GM12873 (cell line): ENCODE data around the gene HCFC1R1.

Experiments used
- TF ChIP-seq, protein P1 (sequence below): IDR thresholded peaks from 2 replicates; pipeline ENCODE4 v1.5.1; 2012; ENCODE audit warnings: low read depth, mild to moderate bottlenecking, moderate library complexity, low read length, control low read depth; ENCODE audit not compliant: insufficient read depth; ENCODE audit errors: missing control alignments

The HCFC1R1 gene

DNA sequence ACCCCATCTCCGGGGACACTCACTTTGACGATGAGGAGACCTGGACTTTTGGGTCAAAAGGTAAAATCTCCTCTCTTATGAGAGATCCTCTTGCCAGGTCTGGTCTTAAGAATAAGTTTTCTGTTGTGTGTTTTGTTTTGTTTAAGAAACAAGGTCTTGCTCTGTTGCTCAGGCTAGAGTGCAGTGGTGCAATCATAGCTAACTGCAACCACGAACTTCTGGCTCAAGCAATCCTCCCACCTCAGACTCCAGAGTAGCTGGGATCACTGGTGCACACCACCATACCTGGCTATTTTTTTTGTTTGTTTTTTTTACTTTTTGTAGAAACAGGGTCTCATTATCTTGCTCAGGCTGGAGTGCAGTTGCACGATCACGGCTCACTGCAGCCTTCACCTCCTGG is 26.7 kb upstream of the HCFC1R1 start:
- TF ChIP-seq, protein P1, sequence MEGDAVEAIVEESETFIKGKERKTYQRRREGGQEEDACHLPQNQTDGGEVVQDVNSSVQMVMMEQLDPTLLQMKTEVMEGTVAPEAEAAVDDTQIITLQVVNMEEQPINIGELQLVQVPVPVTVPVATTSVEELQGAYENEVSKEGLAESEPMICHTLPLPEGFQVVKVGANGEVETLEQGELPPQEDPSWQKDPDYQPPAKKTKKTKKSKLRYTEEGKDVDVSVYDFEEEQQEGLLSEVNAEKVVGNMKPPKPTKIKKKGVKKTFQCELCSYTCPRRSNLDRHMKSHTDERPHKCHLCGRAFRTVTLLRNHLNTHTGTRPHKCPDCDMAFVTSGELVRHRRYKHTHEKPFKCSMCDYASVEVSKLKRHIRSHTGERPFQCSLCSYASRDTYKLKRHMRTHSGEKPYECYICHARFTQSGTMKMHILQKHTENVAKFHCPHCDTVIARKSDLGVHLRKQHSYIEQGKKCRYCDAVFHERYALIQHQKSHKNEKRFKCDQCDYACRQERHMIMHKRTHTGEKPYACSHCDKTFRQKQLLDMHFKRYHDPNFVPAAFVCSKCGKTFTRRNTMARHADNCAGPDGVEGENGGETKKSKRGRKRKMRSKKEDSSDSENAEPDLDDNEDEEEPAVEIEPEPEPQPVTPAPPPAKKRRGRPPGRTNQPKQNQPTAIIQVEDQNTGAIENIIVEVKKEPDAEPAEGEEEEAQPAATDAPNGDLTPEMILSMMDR: no peak

DNA sequence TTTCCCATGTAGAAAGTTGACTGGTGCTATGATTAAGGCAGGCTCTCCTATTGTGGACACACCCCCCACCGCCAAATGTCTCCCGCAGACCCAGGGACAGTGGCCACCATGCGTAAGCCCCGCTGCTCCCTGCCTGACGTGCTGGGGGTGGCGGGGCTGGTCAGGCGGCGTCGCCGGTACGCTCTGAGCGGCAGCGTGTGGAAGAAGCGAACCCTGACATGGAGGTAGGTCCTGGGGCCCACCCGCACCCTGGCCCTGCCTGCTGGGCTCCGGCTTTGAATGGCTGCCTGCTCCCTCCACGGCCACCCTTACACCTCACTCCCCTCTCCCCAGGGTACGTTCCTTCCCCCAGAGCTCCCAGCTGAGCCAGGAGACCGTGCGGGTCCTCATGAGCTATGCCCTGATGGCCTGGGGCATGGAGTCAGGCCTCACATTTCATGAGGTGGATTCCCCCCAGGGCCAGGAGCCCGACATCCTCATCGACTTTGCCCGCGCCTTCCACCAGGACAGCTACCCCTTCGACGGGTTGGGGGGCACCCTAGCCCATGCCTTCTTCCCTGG is 26.3 kb upstream of the HCFC1R1 start:
- TF ChIP-seq, protein P1: no peak

GRCh38 chr16:3047387-3047720 is 23.6 kb upstream of the HCFC1R1 start:
- TF ChIP-seq, protein P1: no peak

DNA sequence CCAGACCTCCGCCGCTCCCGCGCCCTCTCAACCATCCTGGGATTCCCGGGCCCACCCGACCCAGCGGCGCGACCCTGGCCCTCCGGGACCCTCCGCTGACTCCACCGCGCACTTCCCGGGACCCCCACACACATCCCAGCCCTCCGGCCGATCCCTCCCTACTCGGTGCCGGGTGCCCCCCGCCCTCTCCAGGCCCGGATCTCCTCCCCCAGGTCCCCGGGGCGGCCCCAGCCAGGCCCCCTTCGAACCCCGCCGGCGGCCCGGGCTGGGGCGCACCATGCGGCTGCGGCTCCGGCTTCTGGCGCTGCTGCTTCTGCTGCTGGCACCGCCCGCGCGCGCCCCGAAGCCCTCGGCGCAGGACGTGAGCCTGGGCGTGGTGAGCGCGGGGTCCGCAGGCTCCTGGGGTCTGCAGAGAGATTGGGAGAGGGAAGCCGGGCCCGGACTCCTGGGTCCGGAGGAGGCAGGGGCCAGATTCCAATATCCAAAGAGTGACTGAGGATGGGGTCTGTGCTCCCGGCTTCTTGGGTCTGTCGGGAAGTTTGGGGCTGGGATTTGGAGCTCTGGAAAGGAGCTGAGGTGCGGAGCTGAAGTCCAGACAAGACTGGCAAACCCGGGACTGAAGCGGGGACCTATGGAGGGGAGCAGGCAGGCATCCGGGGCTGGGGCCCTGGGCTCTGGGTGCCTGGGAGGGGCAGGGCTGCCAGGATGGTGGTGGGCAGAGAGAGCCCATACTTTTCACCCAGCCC is 23.1 kb upstream of the HCFC1R1 start:
- TF ChIP-seq, protein P1: no peak

DNA sequence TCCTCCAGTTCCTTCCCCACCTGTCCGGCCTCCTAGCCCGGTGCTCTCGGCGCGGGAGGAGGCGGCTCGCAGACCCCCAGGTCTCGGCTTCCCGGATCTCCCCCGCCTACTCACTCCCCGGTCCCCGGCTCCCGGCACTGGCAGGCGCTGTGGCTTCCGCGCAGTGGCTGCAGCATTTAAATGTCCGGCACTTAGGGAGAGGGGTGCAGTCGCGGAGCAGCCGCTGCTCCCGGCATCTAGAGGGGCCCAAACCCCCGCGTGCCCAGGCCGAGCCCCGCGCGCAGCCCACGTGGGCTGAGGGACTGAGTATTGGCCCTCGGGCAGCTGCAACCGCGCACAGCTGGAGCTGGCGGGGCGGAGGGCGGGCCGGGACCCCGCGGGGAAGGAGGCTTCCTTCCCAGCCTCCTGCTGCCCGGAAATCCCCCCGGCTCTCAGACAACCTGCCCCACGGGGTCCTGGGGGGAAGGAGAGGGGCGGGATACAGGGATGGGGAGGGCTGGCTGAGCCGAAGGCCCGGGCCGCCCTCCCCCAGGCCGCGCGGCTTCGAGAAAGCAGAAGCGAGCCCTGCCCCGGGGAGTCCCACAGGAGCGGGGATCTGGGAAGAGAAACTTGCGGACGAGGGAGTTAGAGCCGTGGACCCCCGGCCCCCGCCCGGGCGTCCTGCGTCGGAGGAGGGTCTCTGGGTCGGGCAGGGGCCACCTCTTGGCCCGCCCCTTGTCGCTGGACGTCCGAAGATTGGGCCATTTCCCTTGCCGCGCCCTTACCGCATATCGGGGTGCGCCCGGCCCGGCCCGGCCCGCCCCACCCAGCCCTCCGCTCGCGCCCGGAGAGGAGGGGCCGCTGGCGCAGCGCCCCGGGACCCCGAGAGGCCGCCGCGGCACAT is 22.3 kb upstream of the HCFC1R1 start, which contains the start of gene MMP25:
TSS of gene MMP25 (plus strand) at position 804 of the 883 bp plus-strand sequence. CDS start 357 bp downstream, outside the sequence.
- TF ChIP-seq, protein P1: no peak

GRCh38 chr16:3044708-3045107 is 21.0 kb upstream of the HCFC1R1 start:
- TF ChIP-seq, protein P1: no peak

DNA sequence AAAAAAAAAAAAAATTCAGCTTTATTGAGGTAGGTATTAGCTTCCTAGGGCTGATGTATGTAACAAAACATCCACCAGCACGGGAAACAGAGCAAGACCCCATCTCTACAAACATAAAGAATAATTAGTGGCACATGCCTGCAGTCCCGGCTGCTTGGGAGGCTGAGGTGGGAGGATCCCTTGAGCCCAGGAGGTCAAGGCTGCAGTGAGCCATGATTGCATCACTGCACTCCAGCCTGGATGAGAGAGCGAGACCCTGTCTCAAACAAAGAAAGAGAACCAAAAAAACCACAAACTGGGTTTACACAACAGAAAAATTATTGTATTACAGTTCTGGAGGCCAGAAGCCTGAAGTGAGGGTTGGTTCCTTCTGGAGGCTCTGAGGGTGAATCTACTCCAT is 18.6 kb upstream of the HCFC1R1 start:
- TF ChIP-seq, protein P1: no peak
